K562 (cell line): Measurements from ENCODE around the gene PBX1. TPM values are rescaled to one million over a fixed set of nuclear protein-coding genes. Genes with fewer than 3 reads are reported as not detected.

Experiments used
- ATAC-seq: fragments of 200-7000 bp; cut with Tn5 transposase; 3 replicates; pipeline ENCODE4 v1.9.1; 2020; ENCODE audit warnings: moderate library complexity
- BruUV-seq: library from RNA; stranded (reverse); fragments of 400-500 nt; replicated peaks from 2 replicates; lab custom pipeline; 2021; lab: Mats Ljungman, UMichigan
- CTCF ChIA-PET: fragments of 300-600 bp; formaldehyde crosslinking; extraction: SDS; loops from one replicate; lab custom pipeline; 2021; ENCODE audit warnings: low intra/inter-chr PET ratio; lab: Yijun Ruan, JAX
- POLR2A ChIA-PET: fragments of 300-600, 350-650 bp; sonication (Branson Sonifier 250); formaldehyde crosslinking; extraction: SDS; loops from one replicate; lab custom pipeline; 2021; ENCODE audit warnings: antibody characterized with exemption, inconsistent platforms; lab: Yijun Ruan, JAX
- DNase-seq, 4 experiments: peaks; one replicate each; pipeline versions ENCODE4 v3.0.0 to v3.0.0-alpha.2; 2011 to 2018; ENCODE audit warnings: low spot score in 3 of 4, mixed read lengths in 3 of 4; ENCODE audit errors: extremely low read depth in 1 of 4
- FAIRE-seq: peaks from 2 replicates; lab custom pipeline; 2011; peaks lifted over from hg19 to GRCh38; lab: Jason Lieb, UNC
- H2AFZ ChIP-seq: 2 replicates; pipeline ENCODE4 v1.6.0; 2011; ENCODE audit warnings: low read depth, low read length, control low read depth, inconsistent platforms
- H3K27ac ChIP-seq: fragments of 200-600 bp; 3 replicates; pipeline ENCODE4 v1.8.0; 2011; ENCODE audit warnings: low read depth, mild to moderate bottlenecking, control low read depth, inconsistent platforms, low read length, moderate library complexity, mixed read lengths; ENCODE audit errors: extremely low read depth
- H3K27me3 ChIP-seq, 2 experiments: fragments of 300-600 bp in 1 of 2; 2 replicates in 1 of 2; 3 replicates in 1 of 2; pipeline versions ENCODE4 v1.6.0 to v1.8.0; 2011; ENCODE audit warnings: inconsistent platforms in 2 of 2, low read length in 2 of 2, mild to moderate bottlenecking in 1 of 2, mixed read lengths in 1 of 2, moderate library complexity in 1 of 2; ENCODE audit not compliant: control insufficient read depth in 2 of 2, insufficient read depth in 2 of 2
- H3K36me3 ChIP-seq: fragments of 300-600 bp; 3 replicates; pipeline ENCODE4 v1.8.0; 2011; ENCODE audit warnings: mild to moderate bottlenecking, low read length, inconsistent platforms; ENCODE audit not compliant: control insufficient read depth, insufficient read depth
- H3K4me1 ChIP-seq, 2 experiments: fragments of 200-600 bp in 1 of 2; replicated peaks in 1 of 2; 2 replicates in 1 of 2; 3 replicates in 1 of 2; pipeline versions ENCODE4 v1.5.1 to v1.8.0; 2011; ENCODE audit warnings: inconsistent platforms in 2 of 2, low read length in 2 of 2, mild to moderate bottlenecking in 1 of 2, mixed read lengths in 1 of 2, moderate library complexity in 1 of 2; ENCODE audit not compliant: control insufficient read depth in 2 of 2, insufficient read depth in 2 of 2
- H3K4me2 ChIP-seq: 2 replicates; pipeline ENCODE4 v1.6.1; 2011; ENCODE audit warnings: low read length, control low read depth, inconsistent platforms, mixed read lengths; ENCODE audit not compliant: insufficient read depth
- H3K4me3 ChIP-seq: fragments of 200-600 bp; sonication (generic), shearing (Covaris generic); 2 replicates; pipeline ENCODE4 v1.5.1; 2016; ENCODE audit warnings: control low read depth, inconsistent platforms
- H3K79me2 ChIP-seq: fragments of 200-600 bp; 3 replicates; pipeline ENCODE4 v1.8.0; 2011; ENCODE audit warnings: low read length, inconsistent platforms; ENCODE audit not compliant: control insufficient read depth, insufficient read depth
- H3K9ac ChIP-seq, 2 experiments: 2 replicates each; pipeline versions ENCODE4 v1.6.0 to v1.6.1; 2011; ENCODE audit warnings: low read depth in 2 of 2, low read length in 2 of 2, control low read depth in 1 of 2, inconsistent platforms in 1 of 2, mild to moderate bottlenecking in 1 of 2, mixed read lengths in 1 of 2; ENCODE audit not compliant: insufficient read depth in 1 of 2
- H3K9me1 ChIP-seq: one replicate; pipeline ENCODE4 v1.6.0; 2011; ENCODE audit warnings: inconsistent platforms, mild to moderate bottlenecking, low read length, moderate library complexity; ENCODE audit not compliant: control insufficient read depth, insufficient read depth
- H3K9me3 ChIP-seq: replicated peaks from 2 replicates; pipeline ENCODE4 v1.5.1; 2011; ENCODE audit warnings: low read depth, low read length, inconsistent platforms; ENCODE audit not compliant: control insufficient read depth, insufficient read depth
- H4K20me1 ChIP-seq: replicated peaks from 2 replicates; pipeline ENCODE4 v1.6.1; 2011; ENCODE audit warnings: low read length, inconsistent platforms, mixed read lengths; ENCODE audit not compliant: control insufficient read depth, insufficient read depth
- ARID1B ChIP-seq: fragments of 450-650 bp; IDR thresholded peaks from 2 replicates; pipeline ENCODE4 v1.6.1; 2016; ENCODE audit warnings: antibody characterized with exemption, mild to moderate bottlenecking, inconsistent platforms
- CHAMP1 ChIP-seq: fragments of 450-650 bp; IDR thresholded peaks from 2 replicates; pipeline ENCODE4 v1.6.1; 2016; ENCODE audit warnings: mild to moderate bottlenecking
- ZBED1 ChIP-seq: IDR thresholded peaks from 2 replicates; pipeline ENCODE4 v1.6.1; 2014
- ZNF280B ChIP-seq: fragments of 250-450 bp; sonication (Bioruptor Pico); IDR thresholded peaks from 2 replicates; pipeline ENCODE4 v1.5.1; 2021; ENCODE audit warnings: mild to moderate bottlenecking
- ZNF717 ChIP-seq: fragments of 250-450 bp; sonication (Bioruptor Pico); IDR thresholded peaks from 2 replicates; pipeline ENCODE4 v1.5.0; 2021
- WGBS: fragments of 100-300 bp; shearing (Covaris generic); methylation state at CpG from one replicate; pipeline ENCODE4 v1.1.6; 2016; ENCODE audit warnings: low coverage, mixed read lengths; ENCODE audit not compliant: insufficient coverage; ENCODE audit errors: missing lambda C conversion rate; 5-methylcytosine and 5-hydroxymethylcytosine counted together
- in situ Hi-C: fragments of 300-500 bp; cut with MboI; formaldehyde crosslinking; loops from 4 replicates; pipeline ENCODE4 v1.15.0; 2018; ENCODE audit warnings: inconsistent platforms, mixed read lengths
- intact Hi-C: fragments of 100-400 bp; cut with micrococcal nuclease; formaldehyde crosslinking; loops from 2 replicates; pipeline ENCODE4 v1.14.2; 2022
- polyA plus RNA-seq, 8 experiments: library from polyadenylated mRNA; depleted of rRNA in 4 of 8; stranded (reverse) in 5 of 8; unstranded in 3 of 8; fragments of >200 nt; fragmentation: Nextera tagmentation in 2 of 8; fragmentation: Illumina TruSeq in 1 of 8; extraction: Ambion mirVana in 2 of 8; extraction: Trizol in 1 of 8; gene quantifications; 2 replicates each; pipeline versions ENCODE4 v1.2.1 to v1.2.3, GENCODE V29; 2011 to 2014; ENCODE audit warnings: inconsistent platforms in 1 of 8, missing spikeins in 1 of 8
- total RNA-seq, 7 experiments: library from RNA; depleted of rRNA in 6 of 7; stranded (reverse); fragments of >200 nt in 6 of 7; fragmentation: Illumina TruSeq in 2 of 7; extraction: Trizol in 2 of 7; gene quantifications; 2 replicates each; pipeline versions ENCODE4 v1.2.1 to v1.2.3, GENCODE V29; 2011 to 2021; ENCODE audit warnings: low replicate concordance in 1 of 7

PBX1 gene
- total and polyA plus RNA-seq, 9 of the 15 experiments (the other 6 are each of a cell fraction or from before 2014, with no cell fraction given) = 0.03 to 0.62 (median 0.17) TPM

- Histone ChIP-seq H3K4me1 (no peaks in the 10 kb centered on the region), H4K20me1 (no peaks in the 10 kb centered on the region), H3K9ac (no peak overlapping the region), H3K9me3 (no peaks in the 10 kb centered on the region), H3K9me1 (no peaks in the 10 kb centered on the region), H3K27ac (no peak overlapping the region), H3K27me3 (no peaks in the 10 kb centered on the region), H3K4me3 (no peak overlapping the region), H3K36me3 (no peaks in the 10 kb centered on the region), H3K4me2 (no peak overlapping the region), H3K79me2 (no peaks in the 10 kb centered on the region), H2AFZ (no peak overlapping the region)
- POLR2A ChIA-PET = no interaction called here
- FAIRE-seq = no peak
- no peak for ATAC-seq
- intact Hi-C loops = no loop called here
- CTCF ChIA-PET = no interaction called here
- BruUV-seq = no TSS peak
- 0% methylated on average over 1 of the region's 1 CpG for WGBS
- TF ChIP-seq ZNF280B (no peak), ARID1B (no peak), ZNF717 (CRISPR knock-in tag) (no peak), CHAMP1 (no peak), ZBED1 (no peak)
- in situ Hi-C loops = no loop called here
- no peak for DNase-seq
These were observed 65.4 kb downstream of the PBX1 start for GRCh38 chr1:164624400-164624799.
